OCI-M1 (cell line): Measurements from ENCODE around the gene KRTAP19-6.

Source experiments
- DNase-seq: peaks from one replicate; lab custom pipeline; 2025; lab: John Stamatoyannopoulos, UW

KRTAP19-6 gene, protein sequence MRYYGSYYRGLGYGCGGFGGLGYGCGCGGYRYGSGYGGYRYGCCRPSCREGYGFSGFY

DNA sequence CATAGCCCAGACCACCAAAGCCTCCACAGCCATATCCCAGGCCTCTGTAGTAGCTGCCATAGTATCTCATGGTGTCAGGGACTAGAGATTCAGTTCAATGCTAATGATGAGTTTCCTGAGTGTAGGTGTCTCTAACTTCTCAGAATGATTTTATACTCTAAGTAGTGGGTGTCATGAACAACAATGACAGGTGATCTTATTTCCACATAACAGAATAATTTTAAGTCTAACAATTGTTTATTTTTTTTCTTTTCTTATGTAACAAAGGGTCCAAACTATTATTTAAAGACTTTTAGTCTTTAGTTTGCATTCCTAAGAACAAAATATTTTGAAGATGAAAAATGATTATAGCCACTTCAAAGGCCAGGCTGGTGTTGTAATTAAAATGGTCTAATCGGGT, at the start of gene KRTAP19-6:
TSS of gene KRTAP19-6 (minus strand) at position 101 of the 400 bp plus-strand sequence. CDS start at position 70, 31 bp downstream.
- DNase-seq, result no peak

DNA sequence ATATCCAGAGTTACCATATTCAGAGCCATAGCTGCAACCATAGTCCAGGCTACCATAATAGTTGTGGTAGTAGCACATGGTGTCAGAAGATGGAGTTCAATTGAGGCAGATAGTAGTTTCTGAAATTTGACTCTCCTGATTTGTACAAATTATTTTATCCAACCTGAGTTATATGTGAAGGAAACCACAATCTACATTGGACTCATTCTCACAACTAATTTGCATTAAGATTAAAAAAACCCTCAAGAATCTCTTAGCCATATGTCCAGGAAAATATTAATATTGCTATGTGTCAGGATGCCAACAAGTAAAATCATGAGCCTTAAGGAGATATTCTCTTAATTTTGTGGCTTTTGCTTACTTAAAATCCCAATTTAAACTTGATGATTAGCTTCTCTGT, 48.6 kb upstream of the KRTAP19-6 start, which contains the start of gene KRTAP22-2:
TSS of gene KRTAP22-2 (minus strand) at position 101 of the 400 bp plus-strand sequence.
- DNase-seq, result no peak

DNA sequence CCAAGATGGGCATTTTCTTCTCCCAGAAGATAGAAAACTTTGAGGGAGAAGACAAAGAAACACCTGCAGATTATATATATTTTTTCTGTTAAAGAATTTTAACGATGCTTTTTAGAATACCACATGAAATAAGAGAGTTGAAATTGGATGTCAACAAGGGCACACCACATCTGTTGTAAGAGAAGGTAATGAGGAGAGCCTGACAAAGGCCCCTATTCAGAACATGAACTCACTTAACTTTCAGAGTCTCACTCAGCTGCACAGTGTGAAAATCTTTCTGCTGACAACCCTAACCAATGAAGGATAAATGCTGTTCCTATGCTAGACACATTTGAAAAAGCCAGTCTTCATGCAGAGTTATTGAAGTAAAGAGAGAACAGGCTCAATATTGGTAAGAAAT, 41.2 kb upstream of the KRTAP19-6 start:
- no peak for DNase-seq

DNA sequence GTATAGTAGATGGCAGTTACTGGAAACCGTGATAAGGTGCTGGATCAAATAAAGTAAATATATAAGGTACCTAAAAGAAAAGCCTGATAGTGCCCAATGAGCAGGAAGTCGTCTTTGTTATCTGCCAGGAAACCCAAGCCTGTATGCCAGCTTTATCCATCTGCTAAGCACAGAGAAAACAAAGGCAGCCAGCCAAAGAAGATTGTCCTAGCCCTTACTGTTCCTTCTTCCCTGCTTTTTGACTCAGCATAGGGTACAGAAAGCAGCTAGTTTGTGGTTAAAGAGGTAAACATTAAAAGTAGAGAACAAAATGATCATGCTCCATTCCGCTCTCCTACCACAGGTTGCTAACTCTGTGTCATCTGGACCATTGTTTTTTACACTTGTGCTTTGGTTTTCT, 38.5 kb upstream of the KRTAP19-6 start:
- DNase-seq, result no peak

DNA sequence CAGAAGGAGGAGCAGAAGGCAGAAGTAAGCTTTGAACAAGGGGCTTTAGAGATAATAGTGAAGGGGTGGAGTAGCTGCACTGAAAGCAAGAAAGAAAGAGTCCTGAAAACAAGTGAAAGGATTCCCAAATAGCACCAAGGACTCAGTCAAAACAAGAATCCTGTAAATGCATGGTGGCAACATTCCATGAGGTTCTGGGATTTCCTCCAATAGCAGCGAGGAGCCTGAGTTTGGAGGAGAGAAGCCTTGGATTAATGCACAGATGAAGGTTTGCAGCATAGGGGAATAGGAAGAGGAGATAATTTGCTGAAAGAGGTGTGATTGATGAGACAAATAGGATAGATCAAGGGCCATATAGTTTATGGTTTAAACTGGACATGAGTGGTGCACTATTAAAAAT, 37.7 kb upstream of the KRTAP19-6 start:
- no peak for DNase-seq

DNA sequence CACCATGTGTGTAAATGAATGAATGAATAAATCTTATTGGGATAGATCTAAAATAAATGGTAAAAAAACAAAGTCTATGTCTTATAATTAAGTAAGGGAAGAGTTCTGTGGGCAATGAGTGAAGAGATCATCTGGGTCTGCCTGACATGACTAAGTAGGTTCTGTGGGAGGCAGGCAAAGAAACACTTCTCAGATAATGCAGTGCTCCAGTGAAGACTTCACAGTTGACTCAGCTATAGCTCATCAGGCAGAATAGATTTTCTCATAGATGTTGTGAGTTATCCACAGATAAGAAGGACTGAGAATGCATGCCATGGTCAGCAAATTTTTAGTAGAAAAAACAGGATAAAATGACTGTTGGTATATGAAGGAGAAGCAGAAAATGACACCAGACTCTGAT, 36.1 kb upstream of the KRTAP19-6 start:
- DNase-seq, result no peak

DNA sequence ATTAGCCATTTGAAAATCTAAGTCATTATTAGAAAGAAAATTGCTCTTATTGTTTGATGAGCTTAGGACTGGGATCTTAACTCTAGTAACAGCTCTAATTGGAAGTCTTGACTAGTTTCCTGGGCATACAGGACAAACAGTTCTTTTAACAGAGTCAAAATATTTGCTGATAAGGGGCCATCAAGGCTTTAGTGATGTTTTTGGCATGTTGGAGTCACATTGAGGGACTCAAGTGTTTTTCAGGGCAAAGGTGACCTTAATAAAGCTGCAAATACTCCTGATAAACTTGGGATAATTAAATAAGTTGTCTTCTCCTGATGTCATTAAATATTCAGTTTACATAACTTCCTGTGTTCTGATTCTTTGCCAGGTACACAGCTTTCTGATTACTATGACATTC, 26.0 kb upstream of the KRTAP19-6 start:
- no peak for DNase-seq

DNA sequence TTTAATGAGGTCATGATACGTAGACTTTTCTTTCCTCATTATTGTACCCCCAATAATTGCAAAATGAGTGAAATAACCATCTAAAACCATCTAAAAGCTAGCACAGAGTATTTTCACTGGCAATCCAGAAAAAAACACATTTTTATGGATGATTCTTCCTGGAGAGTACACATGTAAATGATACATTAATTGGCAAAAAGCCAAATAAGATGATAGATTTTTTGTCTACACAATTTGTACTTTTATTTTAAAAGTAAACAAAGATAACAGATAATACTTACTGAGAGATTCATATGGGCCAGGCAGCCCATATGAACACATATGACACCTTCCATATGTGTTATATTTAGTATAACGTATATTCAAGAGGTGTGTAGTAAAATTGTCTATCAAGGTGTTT, 22.0 kb upstream of the KRTAP19-6 start:
- no peak for DNase-seq

DNA sequence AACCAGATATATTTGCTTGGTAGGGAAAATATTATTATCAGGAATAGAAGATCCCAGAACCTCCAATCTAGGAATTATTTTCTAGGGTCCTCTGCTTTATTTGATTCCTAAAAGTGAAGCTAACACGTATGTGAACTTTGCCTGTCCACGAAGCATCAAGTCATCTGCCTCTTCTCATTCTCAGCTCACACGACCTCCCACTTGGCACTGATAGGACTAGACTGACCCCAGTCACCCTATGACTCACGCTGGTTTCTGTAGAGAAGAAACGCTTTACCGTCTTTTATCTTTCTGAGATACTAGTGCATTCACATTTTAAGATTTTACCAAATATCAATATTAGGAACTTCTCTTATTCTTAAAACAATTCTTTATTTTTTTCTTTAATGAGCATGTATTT, 21.4 kb upstream of the KRTAP19-6 start:
- DNase-seq, result peak; percentile 7

DNA sequence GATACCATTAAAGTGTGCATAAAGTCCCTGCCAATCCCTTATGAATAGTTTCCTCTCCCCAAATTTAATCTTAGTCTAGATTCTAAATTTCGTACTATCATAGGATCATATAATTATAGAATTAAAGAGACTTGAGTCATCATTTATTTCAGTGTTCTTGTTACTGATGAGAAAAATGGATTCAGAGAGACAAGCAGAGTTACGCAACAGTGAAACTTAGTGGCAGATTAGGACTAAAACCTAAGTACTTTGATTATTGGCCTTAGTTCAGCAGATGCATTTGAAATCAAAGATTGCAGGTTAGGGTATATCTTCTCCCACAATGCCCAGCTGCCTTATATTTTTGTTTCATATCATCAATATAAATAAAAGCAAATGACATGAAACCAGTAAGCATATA, 20.3 kb upstream of the KRTAP19-6 start:
- no peak for DNase-seq

DNA sequence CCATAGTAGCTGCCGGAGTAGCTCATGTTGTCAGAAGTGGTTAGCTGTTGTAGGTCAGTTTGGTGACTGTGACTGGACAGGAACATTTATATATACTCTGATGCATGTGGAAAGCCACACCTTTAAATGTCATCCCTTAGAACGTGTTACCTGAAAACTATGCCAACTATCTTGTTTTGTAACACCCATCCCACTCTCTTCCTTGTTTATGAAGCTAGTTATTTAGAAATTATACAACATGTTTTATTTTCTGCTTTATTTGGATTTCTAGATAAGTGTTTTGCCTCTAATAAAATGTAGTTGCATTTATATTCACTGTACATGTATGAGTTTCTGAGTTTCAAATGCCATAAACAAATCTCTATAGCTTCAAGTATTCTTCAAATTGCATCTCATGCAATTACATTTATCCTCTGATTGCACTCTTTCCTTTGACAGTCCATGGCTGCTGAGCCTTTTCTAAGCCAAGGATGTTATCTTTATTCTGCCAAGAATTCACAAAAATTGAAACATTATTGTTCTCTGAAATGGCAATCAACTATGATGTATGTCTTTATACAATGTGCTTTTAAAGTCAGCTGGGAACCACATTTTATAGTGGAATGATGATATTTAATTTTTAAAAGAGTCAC, 19.7 kb upstream of the KRTAP19-6 start, which contains the start of gene KRTAP19-7:
TSS of gene KRTAP19-7 (minus strand) at position 51 of the 632 bp plus-strand sequence. CDS start at position 26, 25 bp downstream.
- no peak for DNase-seq

DNA sequence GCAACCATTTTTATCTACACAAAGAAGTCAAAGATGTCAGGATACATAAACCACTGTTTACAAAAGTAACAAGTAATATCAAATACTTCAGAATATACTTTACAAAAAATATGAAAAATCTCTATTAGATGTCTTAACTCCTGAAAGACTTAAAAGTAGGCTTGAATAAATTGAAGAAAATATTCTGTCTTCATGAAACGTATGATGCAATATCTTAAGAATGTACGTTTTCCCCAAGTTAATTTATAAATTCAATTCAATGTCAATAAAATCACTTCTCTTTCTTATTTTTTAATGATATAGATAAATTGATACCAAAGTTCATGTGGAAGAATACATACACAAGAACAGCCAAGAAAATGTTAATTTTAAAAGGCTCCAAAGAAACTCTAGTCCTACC, 13.4 kb upstream of the KRTAP19-6 start:
- DNase-seq, result no peak

DNA sequence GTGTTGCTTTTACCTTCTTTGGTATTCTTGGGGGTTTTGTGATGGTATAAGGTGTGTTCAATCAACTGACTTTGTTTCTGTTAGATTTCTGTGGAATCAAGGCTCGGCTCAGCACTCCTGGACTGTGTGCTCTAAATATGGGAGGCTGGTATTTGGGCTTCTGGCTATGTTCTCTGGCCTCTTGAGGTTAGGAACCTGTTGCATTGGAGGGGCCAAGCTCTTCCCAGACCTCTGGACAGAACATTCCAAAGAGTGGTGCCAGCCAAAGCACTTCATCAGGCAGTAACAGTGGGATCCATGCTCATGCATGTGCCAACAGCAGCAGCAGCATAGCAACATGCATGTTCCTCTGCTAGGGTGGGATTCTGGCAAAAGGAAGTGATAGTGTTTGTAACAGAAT, 11.1 kb upstream of the KRTAP19-6 start:
- DNase-seq, result no peak

DNA sequence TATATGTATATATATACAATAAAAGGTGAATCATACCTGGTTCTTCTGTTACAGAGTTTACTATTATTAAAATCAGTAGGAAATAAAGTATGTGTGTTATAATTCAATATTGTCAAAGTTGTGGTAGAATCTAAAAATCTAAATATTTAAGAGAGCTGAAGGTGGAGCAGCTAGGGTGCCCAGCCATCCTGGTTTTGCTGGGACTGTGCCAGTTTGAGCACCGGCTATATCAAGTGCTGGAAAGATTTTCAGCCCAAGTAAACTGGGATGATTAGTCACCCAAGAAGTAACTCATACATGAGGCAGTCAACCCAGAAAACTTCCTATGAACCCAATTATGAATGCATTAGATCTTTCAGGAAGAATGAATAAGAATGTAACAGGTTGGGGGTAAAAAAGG, 22.8 kb downstream of the KRTAP19-6 start:
- DNase-seq, result no peak

DNA sequence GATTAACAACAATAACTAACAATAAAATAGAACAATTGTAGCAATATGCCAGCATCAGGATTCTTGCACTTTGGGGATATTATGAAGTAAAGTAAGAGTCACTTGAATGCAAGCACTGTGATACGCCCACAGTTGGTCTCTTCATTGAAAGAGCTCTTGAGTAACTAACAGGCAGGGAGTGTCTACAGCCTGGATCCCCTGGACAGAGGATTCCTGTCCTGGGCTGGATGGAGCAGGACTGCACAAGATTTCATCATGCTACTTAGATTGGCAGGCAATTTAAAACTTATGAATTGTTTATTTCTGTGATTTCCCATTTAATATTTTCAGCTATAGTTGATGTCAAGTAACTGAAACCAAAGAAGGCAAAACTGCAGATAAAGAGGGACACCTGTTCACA, 26.0 kb downstream of the KRTAP19-6 start:
- DNase-seq, result no peak

DNA sequence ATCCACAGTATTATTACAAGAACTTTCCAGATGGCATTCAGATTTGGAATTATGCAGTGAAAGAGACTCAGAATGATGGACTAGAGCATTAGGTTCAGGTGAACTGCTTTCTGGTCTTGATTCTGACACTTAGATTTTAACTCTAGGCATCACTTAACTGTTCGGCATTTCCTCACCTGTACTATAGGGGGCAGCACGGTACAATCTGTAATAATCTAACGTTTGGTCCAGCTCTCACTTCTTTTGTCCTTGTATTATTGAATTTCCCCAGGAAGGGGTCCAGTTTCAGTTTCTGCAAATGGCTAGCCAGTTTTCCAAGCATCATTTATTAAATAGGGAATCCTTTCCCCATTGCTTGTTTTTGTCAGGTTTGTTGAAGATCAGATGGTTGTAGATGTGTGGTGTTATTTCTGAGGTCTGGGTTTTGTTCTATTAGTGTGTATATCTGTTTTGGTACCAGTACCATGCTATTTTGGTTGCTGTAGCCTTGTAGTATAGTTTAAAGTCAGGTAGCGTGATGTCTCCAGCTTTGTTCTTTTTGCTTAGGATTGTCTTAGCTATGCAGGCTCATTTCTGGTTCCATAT, 36.0 kb downstream of the KRTAP19-6 start:
- DNase-seq, result peak; percentile 11

DNA sequence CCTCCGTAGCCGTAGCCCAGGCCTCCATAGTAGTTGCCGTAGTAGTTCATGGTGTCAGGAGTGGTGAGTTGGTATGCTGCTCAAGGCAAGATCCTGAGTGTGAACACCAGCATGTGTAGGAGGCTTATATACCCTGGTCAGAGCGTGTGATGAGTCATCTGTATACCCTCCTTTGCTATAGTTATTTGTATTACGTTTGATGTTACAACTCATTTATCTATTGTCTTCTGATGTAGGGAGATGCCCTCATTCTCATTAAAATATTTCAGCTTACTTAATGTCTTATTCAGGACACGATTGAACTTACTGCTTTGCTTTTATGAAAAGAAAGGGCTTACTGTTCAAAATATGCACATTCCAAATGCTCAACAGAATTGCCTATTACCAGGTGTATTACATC, 39.6 kb downstream of the KRTAP19-6 start, which contains the start of gene KRTAP19-5:
TSS of gene KRTAP19-5 (minus strand) at position 101 of the 400 bp plus-strand sequence. CDS start at position 50, 51 bp downstream.
- no peak for DNase-seq

DNA sequence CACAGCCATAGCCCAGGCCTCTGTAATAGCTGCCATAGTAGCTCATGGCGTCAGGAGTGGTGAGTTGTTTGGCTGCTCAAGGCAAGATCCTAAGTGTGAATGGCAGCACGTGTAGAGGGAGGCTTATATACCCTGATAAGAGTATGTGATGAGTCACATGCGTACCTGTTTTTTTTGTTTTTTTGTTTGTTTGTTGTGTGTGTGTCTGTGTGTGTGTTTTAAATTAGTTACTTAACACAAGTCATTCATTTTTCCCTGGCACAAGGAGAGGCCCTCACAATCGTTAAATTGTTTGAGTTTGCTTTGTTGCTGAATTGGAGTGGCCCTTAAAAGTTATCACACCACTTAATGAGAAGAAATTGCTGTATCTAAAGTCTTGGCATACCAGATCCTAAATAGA, 44.6 kb downstream of the KRTAP19-6 start, which contains the start of gene KRTAP19-4:
TSS of gene KRTAP19-4 (minus strand) at position 101 of the 400 bp plus-strand sequence. CDS start at position 46, 55 bp downstream.
- no peak for DNase-seq

DNA sequence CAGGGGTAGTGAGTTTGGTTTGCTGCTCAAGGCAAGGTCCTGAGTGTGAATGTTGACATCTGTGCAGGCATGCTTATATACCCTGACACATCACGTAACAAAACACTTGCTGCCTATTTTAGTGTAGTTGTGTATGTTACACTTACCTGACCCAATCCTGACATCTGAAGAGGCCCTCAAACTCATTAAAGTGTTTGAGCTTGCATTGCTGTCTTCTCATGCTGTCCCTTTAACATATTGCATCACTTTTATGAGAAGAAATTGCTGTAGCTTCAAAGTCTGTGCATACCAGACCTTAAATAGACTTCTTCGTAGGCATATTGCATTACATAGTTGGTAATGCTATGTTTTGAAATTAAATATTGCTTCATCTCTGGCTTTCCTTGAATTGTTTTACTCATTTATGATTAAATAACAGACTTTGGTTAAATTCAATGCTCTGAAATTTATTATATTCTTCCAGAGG, 49.7 kb downstream of the KRTAP19-6 start, which contains the start of gene KRTAP19-3:
TSS of gene KRTAP19-3 (minus strand) at position 51 of the 466 bp plus-strand sequence. CDS start 56 bp downstream, outside the sequence.
- DNase-seq, result no peak
